ENCODE measurements around the gene SSNA1.

GRCh38 chr9:137232101-137232500 is 43.6 kb downstream of the SSNA1 start:
- TF ChIP-seq CTCF (conservative IDR thresholded peaks at IDR 0.05 in 1 of 2, IDR thresholded peaks at IDR 0.05 in 1 of 2; ENCODE audit: extremely low read depth in 1 of 2, insufficient read depth in 1 of 2, low read depth in 1 of 2, low read length in 2 of 2) (no peak), EZH2 (IDR thresholded peaks at IDR 0.05; ENCODE audit: borderline replicate concordance, low read length) (no peak)
